Kidney (tissue), 14 donors: ENCODE measurements around the gene WWP2. TPM values are rescaled to one million over a fixed set of nuclear protein-coding genes. Genes with fewer than 3 reads are reported as not detected.
A peak's percentile ranks its signal among the peaks of the same experiment; 100 is the strongest.

ENCODE experiments used
- DNase-seq, 5 donors: peaks; one replicate each; pipeline ENCODE4 v3.0.0-alpha.2; 2013 to 2020
- FAIRE-seq: peaks from 2 replicates; lab custom pipeline; 2012; peaks lifted over from hg19 to GRCh38; lab: Jason Lieb, UNC
- H3K27ac ChIP-seq, 2 donors: one replicate each; pipeline ENCODE4 v1.7.0; 2013; ENCODE audit warnings: low read depth in 2 of 2, low read length in 2 of 2, inconsistent platforms in 1 of 2
- H3K27me3 ChIP-seq: one replicate; pipeline ENCODE4 v1.7.1; 2013; ENCODE audit warnings: low read length, inconsistent platforms; ENCODE audit not compliant: control insufficient read depth, insufficient read depth
- H3K36me3 ChIP-seq, 3 donors: one replicate each; pipeline versions ENCODE4 v1.7.0 to v1.7.1; 2013; ENCODE audit warnings: low read length in 3 of 3, control low read depth in 1 of 3, inconsistent platforms in 1 of 3; ENCODE audit not compliant: insufficient read depth in 3 of 3, control insufficient read depth in 2 of 3
- H3K4me1 ChIP-seq, 3 donors: one replicate each; pipeline versions ENCODE4 v1.7.0 to v1.7.1; 2013; ENCODE audit warnings: low read length in 3 of 3, inconsistent platforms in 1 of 3, low read depth in 1 of 3; ENCODE audit not compliant: control insufficient read depth in 2 of 3, insufficient read depth in 2 of 3
- H3K4me3 ChIP-seq, 3 donors: one replicate each; pipeline versions ENCODE4 v1.7.0 to v1.8.1; 2013; ENCODE audit warnings: low read length in 3 of 3, control low read depth in 1 of 3, inconsistent platforms in 1 of 3
- H3K9ac ChIP-seq, 3 donors: one replicate each; pipeline versions ENCODE4 v1.7.0 to v1.7.1; 2013; ENCODE audit warnings: low read length in 3 of 3, control low read depth in 1 of 3, inconsistent platforms in 1 of 3
- H3K9me3 ChIP-seq, 3 donors: one replicate each; pipeline versions ENCODE4 v1.7.0 to v1.7.1; 2013; ENCODE audit warnings: low read length in 3 of 3, control low read depth in 1 of 3, inconsistent platforms in 1 of 3; ENCODE audit not compliant: control insufficient read depth in 2 of 3, insufficient read depth in 1 of 3
- CTCF ChIP-seq: IDR thresholded peaks from 3 replicates; pipeline ENCODE4 v1.5.1; 2012; ENCODE audit warnings: mild to moderate bottlenecking, moderate library complexity, borderline replicate concordance; ENCODE audit not compliant: insufficient read depth; ENCODE audit errors: extremely low read depth
- intact Hi-C: fragments of 100-400 bp; cut with DNase I; formaldehyde crosslinking; loops from one replicate; pipeline ENCODE4 v1.11.1; 2022
- polyA plus RNA-seq: library from polyadenylated mRNA; stranded (reverse); fragments of 350-450 nt; fragmentation: Illumina TruSeq; extraction: RNeasy Lipid Tissue Mini Kit (QIAGEN cat#74804); gene quantifications from one replicate; pipeline ENCODE4 v1.2.3, GENCODE V29; 2014; ENCODE audit warnings: low read depth, low replicate concordance; ENCODE audit not compliant: insufficient read depth
- total RNA-seq: library from RNA; stranded (reverse); fragmentation: NEBNext Ultra II Directional; extraction: Animal tissue kit (Norgen Biotek cat#: 25700); gene quantifications from one replicate; pipeline ENCODE4 v1.2.1, GENCODE V29; 2021
- donor health status: control.
- donor health status: control.
- donor health status: control.
- donor health status: control.
- donor health status: control.
- donor health status: DM: yes; HTN: yes; CAD: no.
- donor health status: Normal renal cell carcinoma (clear cell type).

Gene WWP2
- total and polyA plus RNA-seq, 2 donors from 2014 or later: 30.0 to 128 TPM

- no peak overlapping the region for H3K27ac ChIP-seq
- FAIRE-seq: no peak
Measured at GRCh38 chr16:69940676-69941075, 178.5 kb downstream of the WWP2 start.

GRCh38 chr16:69941251-69942098, 179.3 kb downstream of the WWP2 start:
- FAIRE-seq (no peak), DNase-seq (no peak)
- no peak overlapping the region for H3K27ac ChIP-seq
- peaks cover 0 to 35% (median 20%) of the 10 kb centered on the region in 3 donors for H3K36me3 ChIP-seq
- H3K4me1 ChIP-seq: no peaks in the 10 kb centered on the region
- intact Hi-C loops: no loop called here
- no peak overlapping the region for H3K9ac ChIP-seq
- H3K9me3 ChIP-seq: no peaks in the 10 kb centered on the region
- no peak overlapping the region for H3K4me3 ChIP-seq
- H3K27me3 ChIP-seq: no peaks in the 10 kb centered on the region
- TF ChIP-seq CTCF: no peak

More at GRCh38 chr16:69940676-69941075, 178.5 kb downstream of the WWP2 start:
- Histone ChIP-seq H3K4me1 (no peaks in the 10 kb centered on the region), H3K4me3 (no peak overlapping the region), H3K9ac (no peak overlapping the region), H3K9me3 (no peaks in the 10 kb centered on the region), H3K27me3 (no peaks in the 10 kb centered on the region), H3K36me3 (peaks cover 0 to 43% (median 28%) of the 10 kb centered on the region in 3 donors)
- intact Hi-C loops: no loop called here
- peak in 1 of 5 donors; percentile 49 for DNase-seq
- TF ChIP-seq CTCF: no peak

- Histone ChIP-seq H3K9ac (no peak overlapping the region), H3K4me3 (no peak overlapping the region), H3K27ac (no peak overlapping the region), H3K36me3 (peaks cover 0 to 30% (median 13%) of the 10 kb centered on the region in 3 donors), H3K27me3 (no peaks in the 10 kb centered on the region), H3K4me1 (no peaks in the 10 kb centered on the region), H3K9me3 (no peaks in the 10 kb centered on the region)
- intact Hi-C loops: no loop called here
- FAIRE-seq (no peak), DNase-seq (no peak)
- TF ChIP-seq CTCF: no peak
Measured at GRCh38 chr16:69942099-69942491, 180.0 kb downstream of the WWP2 start.
